Glomerular visceral epithelial cell (primary cell): ENCODE measurements around the gene MLH3.
A peak's percentile ranks its signal among the peaks of the same experiment; 100 is the strongest.
"Not testable (repeated sequence)": the region's sequence is repeated elsewhere in the genome, so short reads cannot be mapped to it uniquely, and the experiment has no call there.

Source experiments
- DNase-seq: peaks from one replicate; pipeline ENCODE4 v3.0.0-alpha.2; 2016; ENCODE audit errors: extremely low spot score

The MLH3 gene

GRCh38 chr14:75030147-75030546, 21.1 kb downstream of the MLH3 start:
- no peak for DNase-seq

GRCh38 chr14:75025876-75026275, 25.4 kb downstream of the MLH3 start:
- DNase-seq = no peak

- no peak for DNase-seq
These were observed 26.2 kb downstream of the MLH3 start for GRCh38 chr14:75025082-75025481.

- DNase-seq = no peak
These were observed 28.2 kb downstream of the MLH3 start for GRCh38 chr14:75023108-75023507.

GRCh38 chr14:75022655-75023054, 28.6 kb downstream of the MLH3 start:
- DNase-seq = peak; percentile 24

GRCh38 chr14:75018694-75019093, 32.6 kb downstream of the MLH3 start:
- DNase-seq = no peak

- DNase-seq = no peak
These were observed 34.5 kb downstream of the MLH3 start for GRCh38 chr14:75016815-75017214.

GRCh38 chr14:75015496-75015895, 35.8 kb downstream of the MLH3 start:
- no peak for DNase-seq

GRCh38 chr14:75013290-75013689, 38.0 kb downstream of the MLH3 start:
- no peak for DNase-seq

- DNase-seq = peak; percentile 54
These were observed 39.8 kb downstream of the MLH3 start for GRCh38 chr14:75011356-75011994.

GRCh38 chr14:75010472-75011093, 40.7 kb downstream of the MLH3 start:
- no peak for DNase-seq

GRCh38 chr14:75009176-75009575, 42.1 kb downstream of the MLH3 start:
- DNase-seq = no peak

GRCh38 chr14:75005357-75005756, 45.9 kb downstream of the MLH3 start:
- no peak for DNase-seq

- DNase-seq = no peak
These were observed 47.8 kb downstream of the MLH3 start for GRCh38 chr14:75003250-75004027.

- DNase-seq = peak; percentile 98
These were observed 48.6 kb downstream of the MLH3 start, which contains the start of gene EIF2B2 for GRCh38 chr14:75002392-75003249. Gene EIF2B2 (plus strand): TSS chr14:75002921. CDS start chr14:75002991, 70 bp downstream.

GRCh38 chr14:75001899-75002298, 49.4 kb downstream of the MLH3 start:
- no peak for DNase-seq

- DNase-seq = no peak
These were observed 50.0 kb downstream of the MLH3 start for GRCh38 chr14:75001261-75001660.

- DNase-seq = not testable (repeated sequence)
These were observed 55.5 kb downstream of the MLH3 start for GRCh38 chr14:74995781-74996180.

- not testable (repeated sequence) for DNase-seq
These were observed 57.1 kb downstream of the MLH3 start for GRCh38 chr14:74994182-74994581.

GRCh38 chr14:74988993-74989392, 62.3 kb downstream of the MLH3 start:
- DNase-seq = no peak

GRCh38 chr14:74988131-74988530, 63.1 kb downstream of the MLH3 start:
- DNase-seq = peak; percentile 72

GRCh38 chr14:74985806-74986205, 65.5 kb downstream of the MLH3 start:
- no peak for DNase-seq
